H1 (cell line): ENCODE data around the gene SGK1. TPM values are rescaled to one million over a fixed set of nuclear protein-coding genes. Genes with fewer than 3 reads are reported as not detected.

Source experiments
- CTCF ChIA-PET: fragments of 300-600 bp; sonication (Branson Sonifier 250); formaldehyde crosslinking; loops from one replicate; lab custom pipeline; 2021; ENCODE audit not compliant: partially characterized antibody; lab: Charles Lee
- POLR2A ChIA-PET: fragments of 300-600 bp; sonication (Branson Sonifier 250); formaldehyde crosslinking; loops from one replicate; lab custom pipeline; 2021; ENCODE audit warnings: inconsistent platforms; ENCODE audit not compliant: partially characterized antibody; lab: Charles Lee
- DNase-seq, 2 experiments: peaks; one replicate each; pipeline versions ENCODE4 v3.0.0 to v3.0.0-alpha.2; 2010 to 2022; ENCODE audit warnings: low spot score in 2 of 2, low read depth in 1 of 2, mixed read lengths in 1 of 2
- FAIRE-seq: peaks from 2 replicates; lab custom pipeline; 2011; peaks lifted over from hg19 to GRCh38; lab: Jason Lieb, UNC
- H2AFZ ChIP-seq: 2 replicates; pipeline ENCODE4 v1.8.1; 2012; ENCODE audit warnings: low read length, inconsistent platforms
- H2AK5ac ChIP-seq: 2 replicates; pipeline ENCODE4 v1.6.1; 2013; ENCODE audit warnings: low read depth, low read length
- H2BK120ac ChIP-seq: replicated peaks from 2 replicates; pipeline ENCODE3; 2013; ENCODE audit warnings: low read depth, low read length, inconsistent platforms
- H2BK12ac ChIP-seq: 2 replicates; pipeline ENCODE4 v1.6.1; 2013; ENCODE audit warnings: low read depth, low read length
- H2BK15ac ChIP-seq: 2 replicates; pipeline ENCODE4 v1.6.1; 2013; ENCODE audit warnings: low read length
- H2BK20ac ChIP-seq: 2 replicates; pipeline ENCODE4 v1.6.1; 2013; ENCODE audit warnings: low read length
- H2BK5ac ChIP-seq: 2 replicates; pipeline ENCODE4 v1.6.1; 2013; ENCODE audit warnings: low read depth, low read length
- H3K14ac ChIP-seq: 2 replicates; pipeline ENCODE4 v1.6.1; 2013; ENCODE audit warnings: inconsistent platforms; ENCODE audit not compliant: insufficient read length
- H3K18ac ChIP-seq: 2 replicates; pipeline ENCODE4 v1.6.1; 2013; ENCODE audit warnings: low read length; ENCODE audit errors: extremely low read depth
- H3K23ac ChIP-seq: 2 replicates; pipeline ENCODE4 v1.6.1; 2013; ENCODE audit warnings: inconsistent platforms; ENCODE audit not compliant: insufficient read length
- H3K23me2 ChIP-seq: 2 replicates; pipeline ENCODE4 v1.6.1; 2013; ENCODE audit warnings: low read depth, low read length
- H3K27ac ChIP-seq: 2 replicates; pipeline ENCODE4 v1.6.1; 2011; ENCODE audit warnings: low read depth, low read length, inconsistent platforms
- H3K27me3 ChIP-seq, 4 experiments: replicated peaks in 1 of 4; 1 replicate in 1 of 4; 2 replicates in 3 of 4; pipeline versions ENCODE4 v1.6.1 to v1.8.1; 2011 to 2013; ENCODE audit warnings: low read length in 3 of 4, mild to moderate bottlenecking in 3 of 4, inconsistent platforms in 2 of 4, mixed read lengths in 2 of 4, moderate library complexity in 1 of 4; ENCODE audit not compliant: control insufficient read depth in 3 of 4, insufficient read depth in 3 of 4; ENCODE audit errors: extremely low read depth in 1 of 4
- H3K36me3 ChIP-seq, 4 experiments: 2 replicates each; pipeline versions ENCODE4 v1.6.1 to v1.8.1; 2011 to 2013; ENCODE audit warnings: mild to moderate bottlenecking in 4 of 4, low read length in 3 of 4, moderate library complexity in 2 of 4, control low read depth in 1 of 4, inconsistent platforms in 1 of 4; ENCODE audit not compliant: insufficient read depth in 4 of 4, control insufficient read depth in 2 of 4
- H3K4ac ChIP-seq: replicated peaks from 2 replicates; pipeline ENCODE3; 2013; ENCODE audit warnings: low read length, low read depth, mixed read lengths, inconsistent platforms; ENCODE audit not compliant: insufficient read length
- H3K4me1 ChIP-seq, 4 experiments: replicated peaks in 1 of 4; 1 replicate in 1 of 4; 2 replicates in 3 of 4; pipeline versions ENCODE4 v1.6.1 to v1.8.1; 2011 to 2013; ENCODE audit warnings: low read length in 3 of 4, inconsistent platforms in 2 of 4, mixed read lengths in 1 of 4; ENCODE audit not compliant: insufficient read depth in 4 of 4, control insufficient read depth in 3 of 4
- H3K4me2 ChIP-seq, 2 experiments: 2 replicates each; pipeline versions ENCODE4 v1.6.1 to v1.8.1; 2011 to 2013; ENCODE audit warnings: low read depth in 2 of 2, low read length in 2 of 2, control low read depth in 1 of 2, inconsistent platforms in 1 of 2, mild to moderate bottlenecking in 1 of 2; ENCODE audit not compliant: insufficient read depth in 1 of 2
- H3K4me3 ChIP-seq, 4 experiments: fragments of 200-600, 300-600 bp in 1 of 4; sonication (generic), shearing (Covaris generic), sonication (Bioruptor Twin) in 1 of 4; 2 replicates each; pipeline versions ENCODE4 v1.5.1 to v1.8.1; 2011 to 2016; ENCODE audit warnings: low read length in 4 of 4, low read depth in 3 of 4, control low read depth in 2 of 4, inconsistent platforms in 2 of 4, mild to moderate bottlenecking in 2 of 4, mixed read lengths in 1 of 4, moderate library complexity in 1 of 4; ENCODE audit not compliant: insufficient read depth in 2 of 4; ENCODE audit errors: extremely low read depth in 1 of 4
- H3K56ac ChIP-seq: replicated peaks from 2 replicates; pipeline ENCODE3; 2013; ENCODE audit warnings: low read depth, mild to moderate bottlenecking, mixed read lengths, low read length, inconsistent platforms; ENCODE audit not compliant: insufficient read length
- H3K79me1 ChIP-seq: 2 replicates; pipeline ENCODE4 v1.6.1; 2013; ENCODE audit warnings: low read depth, low read length, control low read depth
- H3K79me2 ChIP-seq, 2 experiments: 2 replicates each; pipeline versions ENCODE4 v1.6.1 to v1.8.1; 2012 to 2013; ENCODE audit warnings: low read length in 2 of 2, mild to moderate bottlenecking in 2 of 2, inconsistent platforms in 1 of 2; ENCODE audit not compliant: insufficient read depth in 2 of 2, control insufficient read depth in 1 of 2
- H3K9ac ChIP-seq, 4 experiments: replicated peaks in 1 of 4; 1 replicate in 1 of 4; 2 replicates in 3 of 4; pipeline versions ENCODE4 v1.6.1 to v1.8.1; 2011 to 2013; ENCODE audit warnings: low read depth in 3 of 4, low read length in 3 of 4, control low read depth in 2 of 4, mild to moderate bottlenecking in 2 of 4, moderate library complexity in 2 of 4, inconsistent platforms in 1 of 4; ENCODE audit errors: extremely low read depth in 1 of 4
- H3K9me3 ChIP-seq, 2 experiments: 2 replicates each; pipeline versions ENCODE4 v1.6.1 to v1.8.1; 2012 to 2013; ENCODE audit warnings: mild to moderate bottlenecking in 2 of 2, moderate library complexity in 2 of 2, control low read depth in 1 of 2, inconsistent platforms in 1 of 2, low read depth in 1 of 2, low read length in 1 of 2, mixed read lengths in 1 of 2; ENCODE audit not compliant: insufficient read depth in 2 of 2
- H4K20me1 ChIP-seq, 2 experiments: replicated peaks in 1 of 2; 2 replicates each; pipeline versions ENCODE3 to v1.8.1; 2011 to 2013; ENCODE audit warnings: inconsistent platforms in 2 of 2, low read length in 2 of 2, mild to moderate bottlenecking in 1 of 2; ENCODE audit not compliant: insufficient read depth in 2 of 2, control insufficient read depth in 1 of 2
- H4K5ac ChIP-seq: 2 replicates; pipeline ENCODE4 v1.6.1; 2013; ENCODE audit warnings: low read length, low read depth, mixed read lengths, inconsistent platforms; ENCODE audit not compliant: insufficient read length
- H4K8ac ChIP-seq: 2 replicates; pipeline ENCODE4 v1.8.0; 2013; ENCODE audit warnings: mild to moderate bottlenecking, moderate library complexity, low read length, inconsistent platforms; ENCODE audit not compliant: insufficient read depth; ENCODE audit errors: extremely low read depth
- H4K91ac ChIP-seq: replicated peaks from 2 replicates; pipeline ENCODE3; 2013; ENCODE audit warnings: low read length, mixed read lengths, inconsistent platforms; ENCODE audit not compliant: insufficient read length
- ASH2L ChIP-seq: fragments of 200-600, 300-600 bp; sonication (generic); IDR thresholded peaks from one replicate; pipeline ENCODE4 v1.7.1; 2017; ENCODE audit warnings: low read length
- BACH1 ChIP-seq: IDR thresholded peaks from 2 replicates; pipeline ENCODE4 v1.6.1; 2012; ENCODE audit warnings: low read length, improper control_type of control experiment
- CHD2 ChIP-seq: IDR thresholded peaks from 2 replicates; pipeline ENCODE4 v1.6.1; 2012; ENCODE audit warnings: low read length, improper control_type of control experiment
- EGR1 ChIP-seq: IDR thresholded peaks from 2 replicates; pipeline ENCODE4 v1.6.1; 2011; ENCODE audit warnings: low read depth, low read length, borderline replicate concordance
- NANOG ChIP-seq: IDR thresholded peaks from 2 replicates; pipeline ENCODE4 v1.6.1; 2011; ENCODE audit warnings: low read length, low read depth, mild to moderate bottlenecking, inconsistent platforms; ENCODE audit not compliant: insufficient read depth, poor library complexity, severe bottlenecking
- NRF1 ChIP-seq: IDR thresholded peaks from 2 replicates; pipeline ENCODE4 v1.6.1; 2011; ENCODE audit warnings: mild to moderate bottlenecking, low read depth, low read length, improper control_type of control experiment
- RAD21 ChIP-seq, 2 experiments: IDR thresholded peaks in 1 of 2; conservative IDR thresholded peaks in 1 of 2; 2 replicates each; pipeline ENCODE4 v1.6.1; 2011; ENCODE audit warnings: low read depth in 2 of 2, low read length in 2 of 2, improper control_type of control experiment in 1 of 2, inconsistent platforms in 1 of 2, mild to moderate bottlenecking in 1 of 2, moderate library complexity in 1 of 2
- RBBP5 ChIP-seq: IDR thresholded peaks from 2 replicates; pipeline ENCODE4 v1.7.1; 2012; ENCODE audit warnings: low read depth, mild to moderate bottlenecking, inconsistent platforms, low read length, moderate library complexity, borderline replicate concordance
- SIN3A ChIP-seq, 2 experiments: IDR thresholded peaks in 1 of 2; conservative IDR thresholded peaks in 1 of 2; 2 replicates each; pipeline ENCODE4 v1.6.1; 2011 to 2012; ENCODE audit warnings: low read length in 2 of 2, improper control_type of control experiment in 1 of 2, low read depth in 1 of 2, mild to moderate bottlenecking in 1 of 2
- SIRT6 ChIP-seq: IDR thresholded peaks from one replicate; pipeline ENCODE4 v1.7.1; 2012; ENCODE audit warnings: low read length, inconsistent platforms
- SP1 ChIP-seq: IDR thresholded peaks from 2 replicates; pipeline ENCODE4 v1.6.1; 2011; ENCODE audit warnings: low read depth, low read length
- SRF ChIP-seq: IDR thresholded peaks from 2 replicates; pipeline ENCODE4 v1.6.1; 2011; ENCODE audit warnings: mild to moderate bottlenecking, low read depth, low read length, moderate library complexity
- TEAD4 ChIP-seq: IDR thresholded peaks from 2 replicates; pipeline ENCODE4 v1.6.1; 2012; ENCODE audit warnings: low read depth, low read length, inconsistent platforms, mixed read lengths
- YY1 ChIP-seq: IDR thresholded peaks from 2 replicates; pipeline ENCODE4 v1.6.1; 2011; ENCODE audit warnings: low read depth, mild to moderate bottlenecking, low read length
- WGBS, 2 experiments: shearing (Covaris generic) in 1 of 2; methylation state at CpG; one replicate each; pipeline versions ENCODE4 v1.1.6 to v1.1.7; 2013 to 2015; ENCODE audit warnings: low lambda C conversion rate in 2 of 2, mixed read lengths in 2 of 2, inconsistent platforms in 1 of 2, low coverage in 1 of 2, missing lambda C conversion rate in 1 of 2; ENCODE audit not compliant: insufficient replicate concordance in 2 of 2, insufficient coverage in 1 of 2, insufficient read length in 1 of 2; ENCODE audit errors: extremely low coverage in 1 of 2, missing lambda C conversion rate in 1 of 2; 5-methylcytosine and 5-hydroxymethylcytosine counted together
- polyA plus RNA-seq, 7 experiments: library from polyadenylated mRNA; depleted of rRNA in 3 of 7; stranded (reverse) in 5 of 7; unstranded in 2 of 7; fragments of >200 nt in 5 of 7; fragments of 200-250 nt in 2 of 7; gene quantifications; 1 replicate in 5 of 7; 2 replicates in 1 of 7; 4 replicates in 1 of 7; pipeline versions ENCODE4 v1.2.1 to v1.2.3, GENCODE V29; 2011 to 2013; ENCODE audit warnings: missing spikeins in 2 of 7, mixed read lengths in 2 of 7
- total RNA-seq: library from RNA; stranded (reverse); fragmentation: NEBNext Ultra II Directional; extraction: Animal tissue kit (Norgen Biotek cat#: 25700); gene quantifications from 2 replicates; pipeline ENCODE4 v1.2.1, GENCODE V29; 2021

SGK1 gene
- total and polyA plus RNA-seq, 2 of the 8 experiments (the other 6 are each of a cell fraction or from before 2014, with no cell fraction given): 14.5 to 18.4 TPM

DNA sequence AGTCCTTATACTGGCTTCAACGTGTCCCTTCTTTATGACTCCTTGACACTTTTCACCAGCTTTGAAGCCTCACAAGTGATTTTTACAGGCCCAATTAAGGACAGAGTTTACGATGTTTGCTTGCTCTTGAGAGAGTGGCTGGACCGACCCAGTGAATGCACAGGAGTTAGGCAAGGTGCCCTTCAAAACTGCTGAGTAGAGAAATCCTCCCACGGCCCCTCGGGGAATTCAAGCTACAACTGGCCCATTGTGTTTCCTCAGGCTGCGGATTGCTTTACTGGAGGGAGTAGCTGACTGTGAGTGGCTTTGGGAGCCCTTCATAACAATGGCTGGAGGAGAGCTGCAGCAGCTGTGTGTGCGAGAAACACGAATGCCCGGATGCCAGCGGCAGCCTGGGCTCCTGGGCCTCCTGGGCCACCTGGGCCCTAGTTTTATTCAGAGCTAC is 50.0 kb downstream of the SGK1 start:
- FAIRE-seq (peak; percentile 70), DNase-seq (peak; percentile 31 to 57)
- Histone ChIP-seq H2BK20ac (no peak overlapping the region), H2BK5ac (no peak overlapping the region), H4K5ac (peak overlapping the region; percentile 48), H4K91ac (peak overlapping the region; percentile 15), H3K4me1 (peaks cover 0 to 6% (median 0%) of the 10 kb centered on the region in 4 experiments; a peak in 2 of 7 replicates), H2BK15ac (no peak overlapping the region), H2AK5ac (no peak overlapping the region), H3K27ac (peak overlapping the region; percentile 26; the same call in 1 of the 2 replicates), H3K56ac (no peak overlapping the region), H3K9me3 (no peaks in the 10 kb centered on the region), H3K4me2 (no peak overlapping the region; a peak in 1 of 4 replicates), H3K79me1 (no peaks in the 10 kb centered on the region), H3K14ac (no peak overlapping the region), H3K23ac (no peak overlapping the region), H3K4me3 (no peak overlapping the region), H4K8ac (peak overlapping the region; percentile 69), H3K9ac (no peak overlapping the region), H3K4ac (no peak overlapping the region), H3K23me2 (no peaks in the 10 kb centered on the region), H3K36me3 (no peaks in the 10 kb centered on the region), H3K18ac (peak overlapping the region; percentile 44; the same call in 1 of the 2 replicates), H4K20me1 (no peaks in the 10 kb centered on the region), H3K27me3 (no peaks in the 10 kb centered on the region), H2AFZ (peak overlapping the region; percentile 95; the same call in 1 of the 2 replicates), H2BK120ac (peak overlapping the region; percentile 75), H2BK12ac (no peak overlapping the region; the same call in 1 of the 2 replicates), H3K79me2 (no peaks in the 10 kb centered on the region)
- ChIA-PET CTCF (interaction anchor here (1.3 kb wide), 1 partner anchor 90 kb away, joined by 3 read pairs; no protein-coding TSS in a partner anchor), POLR2A (interaction anchor here (1.1 to 1.6 kb wide), 3 partner anchors 10 to 112 kb away, joined by 3 to 4 read pairs (median 4); no protein-coding TSS in a partner anchor)
- WGBS, 2 experiments: 60% methylated on average over 9 of the region's 10 CpGs; no CpG with 5 or more reads in 1 of the 2 experiments
- TF ChIP-seq RAD21 (IDR thresholded peaks at IDR 0.05 in 1 of 2, conservative IDR thresholded peaks at IDR 0.05 in 1 of 2; ENCODE audit: low read depth in 2 of 2, low read length in 2 of 2): 0 out of 4 replicates have a peak, but pooled peaks of 1 of the 2 experiments have one; percentile 12
- no peak for TF ChIP-seq SIN3A (conservative IDR thresholded peaks at IDR 0.05 in 1 of 2, IDR thresholded peaks at IDR 0.05 in 1 of 2; ENCODE audit: low read depth in 1 of 2, low read length in 2 of 2)
- no peak for TF ChIP-seq RBBP5
- TF ChIP-seq SIRT6: no peak
- no peak for TF ChIP-seq ASH2L
- no peak for TF ChIP-seq NANOG
- no peak for TF ChIP-seq EGR1
- no peak for TF ChIP-seq NRF1
- TF ChIP-seq TEAD4: no peak
- peak; percentile 57; the same call in 1 of the 2 replicates for TF ChIP-seq BACH1
- 0 out of 2 replicates have a peak, but pooled peaks have one; percentile 35 for TF ChIP-seq SP1
- no peak for TF ChIP-seq CHD2
- TF ChIP-seq SRF: no peak
- peak; percentile 75; the same call in 1 of the 2 replicates for TF ChIP-seq YY1
